HG03135 (cell line): ENCODE measurements around the gene RFX2.
"Not testable (repeated sequence)": the region's sequence is repeated elsewhere in the genome, so short reads cannot be mapped to it uniquely, and the experiment has no call there.

Experiments
- ATAC-seq: cut with Tn5 transposase; IDR thresholded peaks from one replicate; pipeline ENCODE4 v1.9.1; 2021; ENCODE audit warnings: mild to moderate bottlenecking, moderate library complexity; ENCODE audit not compliant: unreplicated experiment

RFX2 gene

GRCh38 chr19:6017576-6017975 is 92.7 kb downstream of the RFX2 start:
- no peak for ATAC-seq

DNA sequence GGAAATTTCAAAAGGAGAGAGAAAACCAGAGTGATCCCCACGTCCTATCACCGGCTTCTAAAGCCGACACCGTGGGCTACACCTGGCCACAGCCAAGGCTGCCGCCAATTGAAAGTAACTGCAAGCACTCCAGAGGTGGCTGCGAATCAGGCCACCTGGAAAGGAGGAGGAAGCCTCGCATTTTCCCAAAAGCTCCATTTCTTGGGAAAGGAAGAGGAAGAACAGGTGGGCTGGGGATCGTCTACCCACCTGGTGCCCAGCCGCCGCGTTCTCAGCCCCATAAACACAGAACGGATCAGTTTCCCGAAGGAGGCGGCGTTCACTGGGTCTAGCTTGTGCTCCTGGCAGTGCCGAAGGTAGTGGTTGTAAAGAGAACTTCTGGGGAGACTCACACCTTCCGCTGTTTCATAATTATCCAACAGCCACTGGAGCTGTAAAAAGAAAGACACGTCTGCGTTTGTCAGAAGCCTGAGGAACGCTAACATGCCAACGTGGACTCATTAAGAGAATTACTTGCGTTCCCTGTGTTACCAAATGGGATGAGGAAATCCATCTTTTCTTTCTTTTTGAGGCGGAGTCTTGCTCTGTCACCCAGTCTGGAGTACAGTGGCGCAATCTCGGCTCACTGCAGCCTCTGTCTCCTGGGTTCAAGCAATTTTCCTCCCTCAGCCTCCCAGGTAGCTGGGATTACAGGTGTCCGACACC is 94.3 kb downstream of the RFX2 start:
- no peak for ATAC-seq

GRCh38 chr19:6014551-6015135 is 95.7 kb downstream of the RFX2 start:
- ATAC-seq = no peak

DNA sequence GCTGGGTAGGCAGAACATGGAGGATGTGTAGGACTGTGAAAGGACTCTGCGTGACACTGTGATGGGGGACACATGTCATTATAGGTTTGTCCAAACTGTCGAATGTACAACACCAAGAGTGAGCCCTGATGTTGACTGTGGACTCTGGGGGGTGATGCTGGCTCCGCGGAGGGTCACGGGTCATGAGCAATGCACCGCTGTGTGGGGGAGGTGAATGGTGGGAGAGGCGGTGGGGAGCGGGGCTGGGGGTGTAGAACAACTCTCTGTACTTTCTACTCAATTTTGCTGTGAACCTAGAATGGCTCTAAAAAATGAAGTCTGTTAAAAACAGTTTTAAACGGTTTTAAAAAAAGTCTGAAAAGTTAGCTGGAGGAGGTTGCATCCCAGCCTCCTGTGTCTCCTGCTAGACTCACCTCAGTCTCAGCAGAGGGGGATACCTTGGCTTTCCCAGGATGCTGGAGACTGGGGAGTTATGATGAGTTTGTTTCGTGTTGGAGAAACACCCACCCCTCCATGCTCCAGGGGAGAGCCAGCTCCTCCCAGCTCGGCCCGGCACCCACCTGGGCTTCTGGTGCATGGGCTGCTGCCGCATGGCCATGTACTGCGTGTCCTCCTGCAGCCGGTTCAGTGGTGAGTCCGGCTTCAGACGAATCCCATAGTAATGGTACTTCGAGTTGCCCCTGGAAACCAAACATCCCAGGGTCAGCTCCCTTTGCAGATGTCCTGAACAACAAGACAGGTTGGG is 97.7 kb downstream of the RFX2 start:
- ATAC-seq = no peak

DNA sequence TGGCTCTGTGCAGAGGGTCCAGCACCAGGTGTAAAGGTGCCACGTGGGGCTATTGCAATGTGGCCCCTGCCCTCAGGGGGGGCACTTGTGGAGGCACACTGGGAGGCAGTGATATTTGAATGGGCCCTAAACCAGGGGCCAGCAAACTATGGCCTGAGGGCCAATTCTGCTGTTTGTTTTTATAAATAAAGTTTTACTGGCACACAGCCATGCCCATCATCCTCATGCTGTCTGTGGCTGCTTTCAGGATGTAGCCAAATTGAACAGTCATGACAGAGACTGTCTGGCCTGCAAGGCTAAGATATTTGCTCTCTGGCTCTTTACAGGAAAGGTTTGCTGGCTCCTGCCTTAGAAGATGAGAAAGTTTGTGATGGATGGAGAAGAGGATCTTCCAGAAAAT is 98.5 kb downstream of the RFX2 start:
- ATAC-seq = no peak

DNA sequence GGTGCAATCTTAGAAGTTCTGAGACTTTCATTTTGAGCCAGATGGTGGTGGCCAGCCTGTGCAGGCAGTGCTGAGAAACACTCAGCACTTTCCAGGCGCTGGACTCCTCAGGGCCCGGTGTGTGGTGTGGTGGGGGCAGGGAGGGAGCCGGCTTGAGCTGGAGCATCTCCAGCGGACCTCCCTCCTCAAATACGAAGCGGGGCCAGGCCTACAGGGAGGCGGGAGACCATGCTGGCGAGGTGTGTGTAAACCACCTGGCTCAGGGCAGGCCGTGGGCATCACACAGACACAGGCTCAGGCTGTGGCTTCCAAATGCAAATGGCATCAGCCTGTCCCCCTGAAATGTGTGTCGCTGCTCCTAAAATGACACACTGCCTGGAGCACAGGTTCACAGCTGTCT is 99.1 kb downstream of the RFX2 start:
- no peak for ATAC-seq

GRCh38 chr19:6010107-6010506 is 100.2 kb downstream of the RFX2 start:
- ATAC-seq = no peak

- no peak for ATAC-seq
Measured at GRCh38 chr19:6007866-6008265, 102.4 kb downstream of the RFX2 start.

DNA sequence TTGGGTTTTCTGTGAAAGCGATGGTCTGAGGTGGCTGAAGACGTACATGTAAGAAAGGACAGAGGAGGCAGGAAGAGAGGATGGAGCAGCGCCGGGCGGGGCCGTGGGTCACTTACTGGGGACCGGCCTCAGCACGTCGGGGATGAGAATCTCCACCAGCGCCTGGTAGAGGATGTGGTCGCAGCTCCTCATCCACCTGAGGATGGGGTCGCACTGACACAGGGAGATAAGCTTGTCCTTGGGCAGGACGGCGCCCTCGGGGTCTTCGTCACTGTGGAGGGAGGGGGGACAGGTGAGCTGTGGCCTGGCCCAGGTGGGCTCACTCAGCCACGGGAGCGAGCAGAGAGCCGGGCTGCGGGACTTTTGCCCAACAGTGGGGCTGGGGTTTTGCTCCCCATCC is 103.4 kb downstream of the RFX2 start:
- ATAC-seq = no peak

DNA sequence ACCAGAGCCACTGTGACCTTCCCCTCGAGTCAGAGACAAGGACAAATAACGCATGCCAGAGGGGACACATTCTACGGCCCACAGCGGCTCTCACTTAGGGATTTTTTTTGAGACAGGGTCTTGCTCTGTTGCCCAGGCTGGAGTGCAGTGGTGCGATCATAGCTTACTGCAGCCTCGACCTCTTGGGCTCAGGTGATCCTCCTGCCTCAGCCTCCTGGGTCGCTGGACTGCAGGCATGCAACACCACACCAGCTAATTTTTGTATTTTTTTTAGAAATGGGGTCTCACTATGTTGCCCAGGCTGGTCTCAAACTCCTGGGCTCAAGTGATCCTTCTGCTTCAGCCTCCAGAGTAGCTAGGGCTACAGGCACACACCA is 104.2 kb downstream of the RFX2 start:
- not testable (repeated sequence) for ATAC-seq

DNA sequence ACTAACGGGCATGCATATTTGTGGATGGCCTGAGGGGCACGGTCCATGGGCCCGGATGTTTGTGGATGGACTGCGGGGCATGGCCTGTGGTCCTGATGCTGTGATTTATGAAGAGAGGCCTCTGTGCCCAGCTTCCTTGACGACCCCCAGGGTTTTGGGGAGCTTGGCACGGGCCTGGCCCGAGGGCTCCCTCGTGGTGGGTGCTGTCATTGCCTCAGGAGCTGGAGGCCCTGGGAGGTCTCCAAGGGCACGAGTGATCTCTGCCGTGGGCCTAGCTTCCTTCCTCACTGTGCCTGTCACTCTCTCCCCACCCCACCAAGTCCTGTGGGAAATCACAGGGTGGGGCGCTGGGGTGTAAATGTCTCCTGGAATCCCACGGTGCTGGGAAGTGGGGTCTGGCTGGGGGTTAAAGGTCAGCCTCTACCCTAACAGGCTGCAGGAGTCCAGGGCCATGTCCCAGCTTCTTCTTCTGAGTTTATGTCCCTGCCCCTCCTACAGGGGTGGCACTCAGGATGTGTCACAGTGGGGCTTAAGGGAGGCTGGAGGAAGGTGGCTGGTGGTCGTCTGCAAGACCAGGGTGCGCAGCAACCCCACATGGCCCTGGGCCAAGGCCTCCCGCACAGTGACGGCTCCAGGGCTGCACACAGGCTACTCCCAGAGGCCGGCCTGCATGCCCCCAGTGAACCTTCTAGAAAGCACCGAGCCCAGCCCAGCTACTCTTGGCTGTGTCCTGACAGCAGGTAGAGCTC is 104.8 kb downstream of the RFX2 start:
- ATAC-seq = no peak

GRCh38 chr19:6003976-6004375 is 106.3 kb downstream of the RFX2 start:
- ATAC-seq = no peak

GRCh38 chr19:6002591-6002990 is 107.7 kb downstream of the RFX2 start:
- no peak for ATAC-seq

DNA sequence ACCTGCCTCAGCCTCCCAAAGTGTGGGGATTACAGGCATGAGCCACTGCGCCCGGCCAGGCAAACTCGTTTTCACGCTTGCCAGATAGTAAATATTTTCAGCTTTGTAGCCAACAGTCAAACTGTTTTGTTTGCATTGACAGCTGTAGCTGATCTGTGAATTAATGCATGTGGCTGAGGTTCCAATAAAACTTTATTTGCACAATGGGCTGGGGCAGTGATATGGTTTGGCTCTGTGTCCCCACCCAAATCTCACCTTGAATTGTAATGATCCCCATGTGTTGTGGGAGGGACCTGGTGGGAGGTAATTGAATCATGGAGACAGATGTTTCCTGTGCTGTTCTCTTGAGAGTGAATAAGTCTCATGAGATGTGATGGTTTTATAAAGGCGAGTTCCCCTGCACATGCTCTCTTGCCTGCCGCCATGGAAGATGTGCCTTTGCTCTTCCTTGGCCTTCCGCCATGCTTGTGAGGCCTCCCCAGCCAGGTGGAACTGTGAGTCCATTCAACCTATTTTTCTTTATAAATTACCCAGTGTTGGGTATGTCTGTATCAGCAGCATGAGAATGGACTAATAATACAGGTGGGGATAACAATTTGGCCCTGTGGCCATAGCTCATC is 110.0 kb downstream of the RFX2 start:
- ATAC-seq = no peak

- no peak for ATAC-seq
Measured at GRCh38 chr19:5999693-6000092, 110.6 kb downstream of the RFX2 start.

DNA sequence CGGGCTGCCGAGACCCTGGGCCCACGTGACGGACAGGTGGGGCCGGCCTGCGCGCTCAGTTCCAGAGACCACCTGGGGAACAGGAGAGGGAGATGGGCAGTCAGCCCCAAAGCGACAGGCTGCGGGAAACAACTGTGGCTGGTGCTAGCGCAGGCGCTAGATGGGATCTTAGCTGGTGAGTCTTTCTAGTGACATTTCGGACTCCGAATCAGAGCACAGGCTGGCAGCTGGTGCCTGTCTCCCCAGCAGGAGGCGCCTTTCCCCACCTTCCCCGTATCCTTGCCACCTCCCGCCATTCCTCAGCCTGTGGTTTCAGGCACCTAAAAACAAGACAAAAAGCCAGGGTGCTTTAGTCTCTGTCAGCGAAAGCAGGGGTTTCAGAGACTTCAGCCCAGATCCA is 112.9 kb downstream of the RFX2 start:
- no peak for ATAC-seq

- no peak for ATAC-seq
Measured at GRCh38 chr19:5996623-5997320, 113.5 kb downstream of the RFX2 start.

- ATAC-seq = no peak
Measured at GRCh38 chr19:5996102-5996501, 114.2 kb downstream of the RFX2 start.

- ATAC-seq = no peak
Measured at GRCh38 chr19:5995606-5996005, 114.7 kb downstream of the RFX2 start.

DNA sequence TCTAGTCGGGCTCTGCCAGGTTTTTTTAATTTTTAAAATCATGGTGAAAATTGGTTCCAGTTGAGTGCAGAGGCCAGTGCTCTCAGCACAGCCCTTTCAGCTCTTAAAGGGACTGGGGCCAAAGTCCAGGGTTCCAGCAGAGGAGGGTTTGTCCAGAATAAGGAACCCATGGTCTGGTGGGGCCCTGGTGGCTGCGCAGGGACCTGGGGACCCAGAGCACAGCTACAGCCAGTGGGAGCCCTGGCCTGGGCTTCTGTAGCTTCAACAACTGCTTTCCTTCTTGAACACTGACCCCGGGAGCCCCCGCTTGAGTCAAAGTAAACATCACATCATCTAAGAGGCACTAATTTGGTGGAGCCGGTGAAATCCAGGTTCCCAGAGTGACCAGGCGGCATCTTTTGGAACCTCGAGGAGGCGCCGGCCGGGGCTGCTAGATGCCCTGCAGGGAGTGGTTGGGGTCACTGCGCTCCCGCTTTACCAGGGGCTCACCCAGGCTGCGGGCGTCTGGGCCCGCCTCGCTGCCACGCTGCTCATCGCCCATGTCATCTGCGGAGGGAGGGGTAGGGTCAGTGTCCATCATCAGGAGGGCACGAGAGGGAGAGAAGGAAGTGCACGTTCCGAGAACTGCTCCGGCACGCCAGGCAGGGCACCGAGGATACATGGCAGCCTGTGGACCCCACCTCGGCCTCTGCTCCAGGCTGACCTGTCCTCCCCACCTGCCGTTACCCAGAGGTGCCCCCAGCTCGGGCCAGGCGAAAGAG is 115.7 kb downstream of the RFX2 start:
- no peak for ATAC-seq
